Vagina (tissue), 2 donors: ENCODE data around the gene ASTL. TPM values are rescaled to one million over a fixed set of nuclear protein-coding genes. Genes with fewer than 3 reads are reported as not detected.

Source experiments
- DNase-seq, 2 donors: peaks; one replicate each; pipeline ENCODE4 v3.0.0-alpha.2; 2017; ENCODE audit errors: extremely low spot score in 2 of 2
- H3K27ac ChIP-seq: fragments of 200-600 bp; sonication (generic); one replicate; pipeline ENCODE4 v1.5.1; 2019
- H3K27me3 ChIP-seq: fragments of 200-600 bp; sonication (generic); one replicate; pipeline ENCODE4 v1.5.1; 2019
- H3K36me3 ChIP-seq, 2 donors: fragments of 200-600 bp; sonication (generic); one replicate each; pipeline ENCODE4 v1.5.1; 2017 to 2019
- H3K4me1 ChIP-seq: fragments of 200-600 bp; sonication (generic); one replicate; pipeline ENCODE4 v1.5.1; 2019
- H3K4me3 ChIP-seq, 2 donors: fragments of 200-600 bp; sonication (generic); 1 replicate in 1 of 2; 2 replicates in 1 of 2; pipeline ENCODE4 v1.5.1; 2016 to 2019
- H3K9me3 ChIP-seq: fragments of 200-600 bp; sonication (generic); one replicate; pipeline ENCODE4 v1.5.1; 2019
- POLR2A ChIP-seq, 2 donors: fragments of 450-650 bp; IDR thresholded peaks; one replicate each; pipeline ENCODE4 v1.6.1; 2017; ENCODE audit warnings: antibody characterized with exemption in 2 of 2, mild to moderate bottlenecking in 2 of 2, moderate library complexity in 2 of 2
- POLR2AphosphoS5 ChIP-seq, 2 donors: sonication (generic); formaldehyde crosslinking; IDR thresholded peaks; one replicate each; pipeline ENCODE4 v1.9.0; 2017; ENCODE audit warnings: antibody characterized with exemption in 2 of 2, mild to moderate bottlenecking in 2 of 2, low read depth in 1 of 2; ENCODE audit not compliant: insufficient read depth in 1 of 2
- intact Hi-C: fragments of 100-400 bp; cut with DNase I; formaldehyde crosslinking; loops from one replicate; pipeline ENCODE4 v1.15.1; 2023
- total RNA-seq: library from RNA; depleted of rRNA; stranded (reverse); fragments of >200 nt; gene quantifications from one replicate; pipeline ENCODE4 v1.2.3, GENCODE V29; 2016
- TF ChIP-seq, protein P1 (sequence below), 3 experiments: fragments of 450-650 bp in 2 of 3; fragments of 200-600 bp in 1 of 3; sonication (generic) in 1 of 3; IDR thresholded peaks; one replicate each; pipeline ENCODE4 v1.5.1; 2017 to 2019; ENCODE audit warnings: antibody characterized with exemption in 3 of 3, mild to moderate bottlenecking in 2 of 3, moderate library complexity in 2 of 3

The ASTL gene
- total RNA-seq, 1 donor from 2014 or later, result not detected

DNA sequence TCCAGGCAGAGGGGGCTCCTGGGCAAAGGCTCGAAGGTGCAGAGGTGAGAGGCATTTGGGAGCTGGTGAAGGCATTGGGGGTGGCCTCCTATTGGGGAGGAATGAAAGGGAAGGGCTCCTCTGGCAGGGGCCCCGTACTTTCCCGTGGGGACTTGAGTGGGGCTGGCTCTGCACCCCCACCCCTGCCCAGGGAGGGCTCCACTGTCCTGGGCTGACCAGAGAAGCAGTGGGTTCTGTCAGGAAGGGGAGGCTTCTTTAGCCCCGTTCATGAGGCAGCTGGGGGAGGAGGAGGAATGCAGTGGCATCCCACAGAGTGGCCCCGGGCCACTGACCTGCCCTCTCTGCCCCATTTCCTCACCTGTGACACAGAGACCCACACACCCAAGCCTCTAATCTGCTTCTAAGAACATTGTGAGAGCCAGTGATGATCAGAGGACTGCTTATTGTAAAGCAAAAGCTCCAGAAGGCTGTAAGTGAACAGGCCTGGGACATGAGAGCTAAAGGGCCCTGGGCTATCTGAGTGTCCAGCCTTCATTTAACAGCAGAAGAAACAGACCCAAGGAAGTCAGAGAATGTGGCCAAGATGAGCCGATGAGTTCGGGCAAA, 65.0 kb downstream of the ASTL start:
- intact Hi-C loops, result no loop called here
- Histone ChIP-seq H3K4me3 (no peak overlapping the region), H3K27ac (no peak overlapping the region), H3K36me3 (no peaks in the 10 kb centered on the region), H3K27me3 (no peaks in the 10 kb centered on the region), H3K9me3 (peaks cover 4% of the 10 kb centered on the region), H3K4me1 (no peaks in the 10 kb centered on the region)
- DNase-seq, result peak in 1 of 2 donors; percentile 77
- TF ChIP-seq POLR2AphosphoS5 (IDR thresholded peaks at IDR 0.05; ENCODE audit: insufficient read depth in 1 of 2, low read depth in 1 of 2) (no peak), POLR2A (IDR thresholded peaks at IDR 0.05) (no peak)
- TF ChIP-seq, protein P1, sequence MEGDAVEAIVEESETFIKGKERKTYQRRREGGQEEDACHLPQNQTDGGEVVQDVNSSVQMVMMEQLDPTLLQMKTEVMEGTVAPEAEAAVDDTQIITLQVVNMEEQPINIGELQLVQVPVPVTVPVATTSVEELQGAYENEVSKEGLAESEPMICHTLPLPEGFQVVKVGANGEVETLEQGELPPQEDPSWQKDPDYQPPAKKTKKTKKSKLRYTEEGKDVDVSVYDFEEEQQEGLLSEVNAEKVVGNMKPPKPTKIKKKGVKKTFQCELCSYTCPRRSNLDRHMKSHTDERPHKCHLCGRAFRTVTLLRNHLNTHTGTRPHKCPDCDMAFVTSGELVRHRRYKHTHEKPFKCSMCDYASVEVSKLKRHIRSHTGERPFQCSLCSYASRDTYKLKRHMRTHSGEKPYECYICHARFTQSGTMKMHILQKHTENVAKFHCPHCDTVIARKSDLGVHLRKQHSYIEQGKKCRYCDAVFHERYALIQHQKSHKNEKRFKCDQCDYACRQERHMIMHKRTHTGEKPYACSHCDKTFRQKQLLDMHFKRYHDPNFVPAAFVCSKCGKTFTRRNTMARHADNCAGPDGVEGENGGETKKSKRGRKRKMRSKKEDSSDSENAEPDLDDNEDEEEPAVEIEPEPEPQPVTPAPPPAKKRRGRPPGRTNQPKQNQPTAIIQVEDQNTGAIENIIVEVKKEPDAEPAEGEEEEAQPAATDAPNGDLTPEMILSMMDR (IDR thresholded peaks at IDR 0.05), result no peak

Other genes with a start within 250 kb of the ASTL start
- gene ANKRD36C, start 146.7 kb downstream of the ASTL start, total RNA-seq, result 36.6 TPM
- 1.2 TPM for gene GPAT2, start 103.6 kb downstream of the ASTL start, total RNA-seq
- 0.49 TPM for gene ADRA2B, start 21.9 kb downstream of the ASTL start, total RNA-seq
- gene DUSP2, start 6.9 kb upstream of the ASTL start, total RNA-seq, result 14.0 TPM
- gene STARD7, start 70.3 kb upstream of the ASTL start, total RNA-seq, result 69.5 TPM
- 40.0 TPM for gene TMEM127, start 127.5 kb upstream of the ASTL start, total RNA-seq
- 92.6 TPM for gene CIAO1, start 127.7 kb upstream of the ASTL start, total RNA-seq
- gene SNRNP200, start 167.0 kb upstream of the ASTL start, total RNA-seq, result 129 TPM
- 1.5 TPM for gene ITPRIPL1, start 186.8 kb upstream of the ASTL start, total RNA-seq
- 6.4 TPM for gene NCAPH, start 197.3 kb upstream of the ASTL start, total RNA-seq